Tracheal epithelial cell (primary cell): Measurements from ENCODE around the gene OR52J3. TPM values are rescaled to one million over a fixed set of nuclear protein-coding genes. Genes with fewer than 3 reads are reported as not detected.

Experiments
- total RNA-seq: library from RNA; depleted of rRNA; stranded (reverse); fragments of >200 nt; gene quantifications from 2 replicates; pipeline ENCODE4 v1.2.1, GENCODE V29; 2014

The OR52J3 gene
- total RNA-seq = not detected in 2 replicates

GRCh38 chr11:5046226-5046625, at the start of gene OR52J3:
OR52J3 (plus strand) TSS chr11:5046526; CDS start chr11:5046526, 0 bp downstream.

GRCh38 chr11:5059391-5059790, 13.1 kb downstream of the OR52J3 start, which contains the start of gene OR52E2:
OR52E2 (minus strand) TSS chr11:5059627; CDS start chr11:5059627, 0 bp downstream.

GRCh38 chr11:5069272-5069671, 22.9 kb downstream of the OR52J3 start, which contains the start of gene OR52E1:
OR52E1 (plus strand) TSS chr11:5069572.

Other genes with a start within 250 kb of the OR52J3 start
- not detected in 2 replicates for gene OR52R1, start 242.1 kb upstream of the OR52J3 start, total RNA-seq
- not detected in 2 replicates for gene OR51F2, start 225.2 kb upstream of the OR52J3 start, total RNA-seq
- not detected in 2 replicates for gene OR51S1, start 197.3 kb upstream of the OR52J3 start, total RNA-seq
- gene OR51T1, start 164.6 kb upstream of the OR52J3 start, total RNA-seq = not detected in 2 replicates
- gene OR51A7, start 142.7 kb upstream of the OR52J3 start, total RNA-seq = not detected in 2 replicates
- gene OR51G2, start 127.2 kb upstream of the OR52J3 start, total RNA-seq = not detected in 2 replicates
- not detected in 2 replicates for gene OR51G1, start 122.2 kb upstream of the OR52J3 start, total RNA-seq
- not detected in 2 replicates for gene OR51A4, start 98.9 kb upstream of the OR52J3 start, total RNA-seq
- gene OR51A2, start 90.8 kb upstream of the OR52J3 start, total RNA-seq = not detected in 2 replicates
- gene OR51L1, start 51.7 kb upstream of the OR52J3 start, total RNA-seq = not detected in 2 replicates
- not detected in 2 replicates for gene OR52E2, start 13.1 kb downstream of the OR52J3 start, total RNA-seq
- gene OR52E1, start 23.0 kb downstream of the OR52J3 start, total RNA-seq = not detected in 2 replicates
- not detected in 2 replicates for gene OR52A5, start 91.8 kb downstream of the OR52J3 start, total RNA-seq
- under 0.01 TPM in 1 of 2 replicates, not detected in the other for gene OR52A1, start 108.2 kb downstream of the OR52J3 start, total RNA-seq
- not detected in 2 replicates for gene OR51V1, start 154.2 kb downstream of the OR52J3 start, total RNA-seq
- not detected in 2 replicates for gene HBB, start 180.5 kb downstream of the OR52J3 start, total RNA-seq
- gene HBD, start 188.0 kb downstream of the OR52J3 start, total RNA-seq = not detected in 2 replicates
- not detected in 2 replicates for gene HBG1, start 203.3 kb downstream of the OR52J3 start, total RNA-seq
- gene HBG2, start 208.3 kb downstream of the OR52J3 start, total RNA-seq = not detected in 2 replicates
- not detected in 2 replicates for gene HBE1, start 223.4 kb downstream of the OR52J3 start, total RNA-seq